HG03378 (cell line): Measurements from ENCODE around the gene THAP8.

Experiments
- ATAC-seq: cut with Tn5 transposase; IDR thresholded peaks from one replicate; pipeline ENCODE4 v1.9.1; 2021; ENCODE audit warnings: mild to moderate bottlenecking, moderate library complexity; ENCODE audit not compliant: unreplicated experiment

THAP8 gene

GRCh38 chr19:36054119-36054732 lies at the start of gene THAP8:
Gene THAP8 (minus strand): TSS chr19:36054285. CDS start chr19:36054217, 68 bp downstream.
- ATAC-seq = peak; percentile 74

GRCh38 chr19:36103040-36103626 lies 49.0 kb upstream of the THAP8 start:
- ATAC-seq = no peak

GRCh38 chr19:36101550-36102327 lies 47.7 kb upstream of the THAP8 start:
- no peak for ATAC-seq

GRCh38 chr19:36100476-36100875 lies 46.4 kb upstream of the THAP8 start:
- no peak for ATAC-seq

GRCh38 chr19:36099166-36099785 lies 45.2 kb upstream of the THAP8 start:
- ATAC-seq = no peak

- ATAC-seq = no peak
Observed at GRCh38 chr19:36097036-36097435, 43.0 kb upstream of the THAP8 start.

GRCh38 chr19:36093687-36094086 lies 39.6 kb upstream of the THAP8 start:
- no peak for ATAC-seq

GRCh38 chr19:36093146-36093662 lies 39.1 kb upstream of the THAP8 start:
- ATAC-seq = no peak

GRCh38 chr19:36092566-36092965 lies 38.5 kb upstream of the THAP8 start:
- no peak for ATAC-seq

GRCh38 chr19:36090910-36091695 lies 37.0 kb upstream of the THAP8 start:
- no peak for ATAC-seq

GRCh38 chr19:36089847-36090246 lies 35.8 kb upstream of the THAP8 start:
- ATAC-seq = no peak

GRCh38 chr19:36086326-36086725 lies 32.2 kb upstream of the THAP8 start:
- no peak for ATAC-seq

- no peak for ATAC-seq
Observed at GRCh38 chr19:36084231-36085009, 30.3 kb upstream of the THAP8 start.

GRCh38 chr19:36082916-36083315 lies 28.8 kb upstream of the THAP8 start:
- no peak for ATAC-seq

GRCh38 chr19:36081894-36082293 lies 27.8 kb upstream of the THAP8 start:
- no peak for ATAC-seq

GRCh38 chr19:36081385-36081784 lies 27.3 kb upstream of the THAP8 start:
- no peak for ATAC-seq

- no peak for ATAC-seq
Observed at GRCh38 chr19:36079389-36079945, 25.4 kb upstream of the THAP8 start.

GRCh38 chr19:36073121-36073876 lies 19.2 kb upstream of the THAP8 start:
- ATAC-seq = no peak

- ATAC-seq = no peak
Observed at GRCh38 chr19:36072081-36072480, 18.0 kb upstream of the THAP8 start.
